ENCODE results near the gene ENGASE.

ENGASE gene

GRCh38 chr17:79041041-79041570, 33.5 kb upstream of the ENGASE start:
- DNase-seq = no peak

DNA sequence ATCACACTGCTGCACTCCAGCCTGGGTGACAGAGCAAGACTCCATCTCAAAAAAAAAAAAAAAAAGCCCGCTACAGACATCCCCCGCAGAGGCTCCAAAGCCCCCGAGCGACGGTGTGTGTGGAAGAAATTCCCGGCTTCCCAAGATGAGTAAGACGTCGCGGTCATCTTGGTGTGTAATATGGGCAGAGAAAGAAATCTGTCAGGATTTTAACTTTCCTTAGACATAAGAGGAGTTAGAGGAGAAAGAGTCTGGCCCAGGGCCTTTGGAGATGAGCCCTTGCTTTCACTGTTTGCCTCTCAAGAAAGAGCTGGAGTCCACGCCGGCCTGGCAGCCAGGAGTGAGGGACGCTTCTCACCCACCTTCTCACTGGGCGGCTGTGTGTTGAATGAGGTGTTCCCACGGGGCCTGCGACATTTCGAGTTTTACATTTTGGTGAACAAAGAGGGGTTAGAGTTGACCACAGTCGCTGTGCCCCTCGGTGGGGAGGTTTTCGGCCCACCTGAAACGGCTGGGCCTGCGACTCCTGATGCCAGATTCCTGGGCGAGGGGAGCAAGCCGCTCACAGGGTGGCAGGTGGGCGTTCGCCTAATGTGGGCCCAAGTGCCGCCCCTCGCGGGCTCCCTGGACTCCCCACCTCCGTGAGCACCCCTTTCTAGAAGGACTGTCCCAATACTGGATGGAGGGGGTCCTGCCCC, 32.8 kb upstream of the ENGASE start:
- DNase-seq = no peak

- DNase-seq = peak; percentile 63
Measured at GRCh38 chr17:79042421-79043190, 32.0 kb upstream of the ENGASE start.

DNA sequence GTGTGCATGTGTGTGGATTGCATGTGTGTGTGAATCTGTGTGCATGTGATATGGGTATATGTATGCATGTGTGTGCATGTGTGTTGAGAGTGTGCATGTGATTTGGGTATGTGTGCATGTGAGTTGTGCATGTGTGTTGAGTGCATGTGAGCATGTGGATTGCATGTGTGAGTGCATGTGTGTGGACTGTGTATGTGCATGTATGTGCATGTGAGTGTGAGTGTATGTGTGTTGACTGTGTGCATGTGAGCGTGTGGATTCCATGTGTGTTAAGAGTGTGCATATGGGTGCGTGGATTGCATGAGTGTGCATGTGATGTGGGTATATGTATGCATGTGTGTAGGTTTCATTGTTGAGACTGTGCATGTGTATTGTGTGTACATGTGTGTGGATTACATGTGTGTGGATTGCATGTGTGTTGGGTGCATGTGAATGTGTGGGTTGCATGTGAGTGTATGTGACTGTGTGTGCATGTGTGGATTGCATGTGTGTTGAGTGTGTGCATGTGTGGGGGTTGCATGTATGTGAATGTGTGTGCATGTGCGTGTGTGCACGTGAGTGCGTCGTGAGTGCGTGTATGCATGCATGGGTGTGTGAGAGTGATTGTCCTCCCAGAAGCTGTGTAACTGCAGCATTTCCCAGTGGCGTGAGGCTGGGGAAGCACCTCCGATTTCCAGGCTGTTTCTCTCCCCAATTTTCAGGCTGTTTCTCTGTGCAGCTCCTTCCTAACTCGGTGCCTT, 31.3 kb upstream of the ENGASE start:
- DNase-seq = no peak

GRCh38 chr17:79043931-79044320, 30.7 kb upstream of the ENGASE start:
- DNase-seq = no peak

GRCh38 chr17:79044462-79044861, 30.2 kb upstream of the ENGASE start:
- no peak for DNase-seq

DNA sequence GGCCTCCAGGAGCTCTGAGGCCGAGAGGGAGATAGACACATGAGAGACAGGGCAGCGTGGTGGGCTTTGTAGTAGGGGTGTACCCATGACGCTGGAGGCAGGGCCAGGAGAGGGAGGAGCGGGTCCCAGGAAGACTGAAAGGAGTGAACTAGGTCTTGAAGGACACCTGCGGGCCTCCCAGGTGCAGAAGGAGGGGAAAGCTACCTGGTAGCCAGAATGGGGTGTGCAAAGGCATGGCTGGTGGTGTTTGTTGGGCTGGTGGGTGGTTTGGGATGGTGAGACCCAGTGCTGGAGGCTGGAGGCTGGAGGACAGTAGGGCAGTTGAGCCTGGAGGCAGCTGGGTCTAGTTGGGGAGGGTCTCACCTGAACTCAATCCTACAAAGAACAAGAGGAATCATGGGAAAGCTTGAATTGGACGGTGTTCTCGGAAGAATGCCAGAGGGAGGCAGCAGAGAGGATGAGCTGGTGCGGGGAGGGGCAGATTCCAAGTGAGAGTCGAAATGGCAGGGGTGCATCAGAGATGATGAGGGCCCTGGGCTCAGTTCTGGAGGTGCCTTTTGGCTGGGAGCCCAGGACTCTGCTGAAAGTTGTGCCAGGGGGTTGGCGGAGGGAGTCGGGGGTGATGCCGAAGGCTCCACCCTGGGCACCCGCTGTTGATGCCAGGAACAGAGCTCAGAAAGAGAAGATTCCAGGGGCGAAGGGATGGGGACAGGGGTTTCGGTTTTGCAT, 29.5 kb upstream of the ENGASE start:
- DNase-seq = no peak

DNA sequence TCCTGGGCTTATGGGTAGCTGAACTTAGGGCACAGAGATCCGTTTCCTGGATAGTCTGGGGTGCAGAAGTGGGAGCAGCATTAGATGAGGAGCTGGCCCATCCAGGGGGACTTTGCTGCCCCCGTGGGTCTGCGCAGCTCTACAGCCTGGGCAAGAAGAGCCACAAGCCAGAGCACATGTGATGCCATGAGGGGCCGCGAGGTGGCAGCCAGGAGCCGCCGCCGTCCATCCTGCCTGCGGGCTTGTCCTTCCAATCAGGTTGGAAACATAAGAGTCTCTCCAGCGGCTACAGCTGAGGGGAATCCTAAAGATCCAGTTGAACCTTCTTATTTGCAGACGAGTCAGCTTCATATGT, 28.8 kb upstream of the ENGASE start:
- peak; percentile 48 to 57 for DNase-seq

GRCh38 chr17:79046197-79046915, 28.3 kb upstream of the ENGASE start:
- no peak for DNase-seq

DNA sequence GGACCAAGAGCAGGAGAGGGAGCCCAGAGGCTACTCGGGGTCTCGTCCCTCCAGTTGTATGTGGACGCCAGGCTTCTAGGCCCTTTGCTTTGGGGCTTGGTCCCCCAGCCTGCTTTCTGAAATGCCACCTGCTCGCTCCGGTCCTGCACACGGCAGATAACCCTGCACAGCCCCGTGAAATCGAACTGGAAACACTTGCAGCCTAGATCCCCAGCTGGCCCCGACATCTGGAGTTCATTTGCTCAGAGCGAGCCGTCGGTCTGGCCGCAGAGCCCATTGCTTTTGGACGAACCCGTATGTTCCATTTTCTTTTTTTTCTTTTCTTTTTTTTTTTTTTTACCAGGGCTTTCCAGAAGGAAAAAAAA, 27.7 kb upstream of the ENGASE start:
- no peak for DNase-seq

GRCh38 chr17:79047291-79047920, 27.2 kb upstream of the ENGASE start:
- no peak for DNase-seq

- no peak for DNase-seq
Measured at GRCh38 chr17:79047923-79048825, 26.4 kb upstream of the ENGASE start.

GRCh38 chr17:79048826-79049755, 25.5 kb upstream of the ENGASE start:
- DNase-seq = no peak

DNA sequence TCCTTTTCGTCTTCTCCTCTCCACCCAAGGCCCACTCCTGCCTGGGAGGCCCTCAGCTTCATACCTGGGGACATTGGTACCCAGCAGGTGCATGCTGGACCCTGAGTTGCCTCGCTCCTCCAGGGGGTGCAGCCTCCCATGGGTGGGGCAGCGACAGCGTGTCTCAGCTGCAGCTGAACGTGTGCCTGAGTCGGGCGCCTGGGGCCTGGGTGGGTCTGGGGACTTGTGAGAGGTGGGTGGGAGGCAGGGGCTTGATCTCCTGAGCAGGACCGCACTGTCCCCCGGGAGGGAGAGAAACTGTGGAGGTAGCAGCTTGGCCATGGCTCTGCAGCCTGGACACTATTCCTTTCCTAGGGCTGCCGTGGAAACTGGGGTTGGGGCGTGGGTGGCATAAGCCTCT, 24.8 kb upstream of the ENGASE start:
- DNase-seq = no peak

GRCh38 chr17:79050551-79050950, 24.1 kb upstream of the ENGASE start:
- DNase-seq = no peak

GRCh38 chr17:79051306-79051705, 23.3 kb upstream of the ENGASE start:
- no peak for DNase-seq

DNA sequence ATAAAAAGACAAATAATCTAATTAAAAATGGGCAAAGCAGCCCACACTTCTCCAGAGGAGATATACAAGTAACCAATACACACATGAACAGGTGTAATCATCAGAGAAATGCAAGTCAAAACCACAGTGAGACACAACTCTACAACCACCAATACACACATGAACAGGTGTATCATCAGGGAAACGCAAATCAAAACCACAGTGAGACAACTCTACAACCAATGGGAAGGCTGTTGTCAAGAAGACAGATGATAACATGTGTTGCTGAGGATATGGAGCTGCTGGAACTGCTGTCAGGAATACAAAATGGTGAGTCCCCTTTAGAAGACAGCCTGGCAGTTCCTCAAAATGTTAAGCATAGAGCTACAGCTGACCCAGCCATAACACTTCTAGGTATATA, 22.5 kb upstream of the ENGASE start:
- DNase-seq = no peak

DNA sequence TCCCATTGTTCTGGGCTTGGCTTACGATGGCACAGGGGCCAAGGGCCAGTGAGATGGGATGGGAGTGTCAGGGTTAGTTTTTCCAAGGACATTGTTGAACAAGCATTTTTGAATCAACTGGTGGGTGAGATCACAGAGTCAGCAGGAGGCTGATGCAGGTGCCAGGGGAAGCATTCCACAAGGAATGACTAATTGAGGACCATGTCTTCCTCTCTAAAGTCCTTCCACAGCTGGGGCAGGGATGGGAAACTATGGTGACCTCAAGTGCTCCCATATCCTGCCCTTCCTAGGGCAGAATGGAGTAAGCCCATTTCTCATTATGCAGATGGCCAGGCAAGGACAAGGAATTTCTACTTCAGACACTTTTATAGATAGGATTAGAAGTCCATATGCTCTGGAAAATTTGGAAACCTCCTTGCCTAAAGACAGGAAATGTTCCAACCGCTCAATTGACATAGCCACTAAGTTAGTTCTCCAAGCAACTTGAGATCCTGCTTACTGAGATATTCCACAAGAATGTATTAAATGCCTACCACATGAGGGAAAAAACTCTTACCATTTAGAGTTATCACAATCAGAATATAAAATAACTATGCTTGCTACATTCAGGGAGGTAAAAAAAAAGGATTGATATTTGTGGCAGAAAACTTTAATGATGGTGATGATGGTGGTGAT, 21.2 kb upstream of the ENGASE start:
- DNase-seq = no peak

All from activated CD4-positive, alpha-beta T cell treated with anti-CD3 and anti-CD28 coated beads, Interleukin-2, amount 50 U/mL, for 4 hours (primary cell).